GM19025 (cell line): ENCODE results near the gene HEPACAM.

Source experiments
- ATAC-seq: cut with Tn5 transposase; IDR thresholded peaks from one replicate; pipeline ENCODE4 v1.9.1; 2021; ENCODE audit warnings: mild to moderate bottlenecking, low read depth, moderate library complexity; ENCODE audit not compliant: unreplicated experiment

HEPACAM gene

DNA sequence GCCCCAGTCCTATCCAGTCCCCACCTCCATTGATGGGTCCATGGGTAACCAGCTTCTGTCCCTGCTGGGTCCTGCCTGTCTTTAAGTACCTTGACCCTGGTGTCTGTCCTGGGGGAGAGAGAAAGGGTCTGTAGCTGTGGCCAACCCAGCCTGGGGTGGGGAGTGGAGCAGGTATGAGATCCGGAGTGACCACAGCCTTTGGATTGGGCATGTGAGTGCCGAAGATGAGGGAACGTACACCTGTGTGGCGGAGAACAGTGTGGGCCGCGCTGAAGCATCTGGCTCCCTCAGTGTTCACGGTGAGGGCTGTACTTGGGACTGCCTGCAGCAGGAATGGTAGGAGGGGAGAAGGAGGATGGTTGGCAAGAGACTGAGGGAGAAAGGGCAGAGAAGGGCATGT lies 65.4 kb downstream of the HEPACAM start:
- ATAC-seq: no peak

DNA sequence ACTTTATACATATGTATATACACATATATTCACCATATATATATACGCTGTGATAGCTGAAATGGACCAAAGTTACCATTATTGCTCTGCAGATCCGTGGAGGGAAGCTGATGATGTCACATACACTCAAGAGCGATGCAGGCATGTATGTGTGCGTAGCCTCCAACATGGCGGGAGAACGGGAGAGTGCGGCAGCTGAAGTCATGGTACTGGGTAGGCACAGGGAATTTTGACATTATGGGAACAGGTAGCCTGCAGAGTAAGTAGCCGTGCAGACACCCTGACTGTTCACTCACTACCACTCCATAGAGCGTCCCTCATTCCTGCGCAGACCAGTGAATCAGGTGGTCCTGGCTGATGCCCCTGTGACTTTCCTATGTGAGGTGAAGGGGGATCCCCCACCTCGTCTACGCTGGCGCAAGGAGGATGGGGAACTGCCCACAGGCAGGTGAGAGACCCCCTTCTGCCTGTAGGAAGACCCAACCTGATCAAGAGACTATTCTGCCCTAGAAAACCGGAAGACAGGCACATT lies 65.9 kb downstream of the HEPACAM start:
- ATAC-seq: no peak

DNA sequence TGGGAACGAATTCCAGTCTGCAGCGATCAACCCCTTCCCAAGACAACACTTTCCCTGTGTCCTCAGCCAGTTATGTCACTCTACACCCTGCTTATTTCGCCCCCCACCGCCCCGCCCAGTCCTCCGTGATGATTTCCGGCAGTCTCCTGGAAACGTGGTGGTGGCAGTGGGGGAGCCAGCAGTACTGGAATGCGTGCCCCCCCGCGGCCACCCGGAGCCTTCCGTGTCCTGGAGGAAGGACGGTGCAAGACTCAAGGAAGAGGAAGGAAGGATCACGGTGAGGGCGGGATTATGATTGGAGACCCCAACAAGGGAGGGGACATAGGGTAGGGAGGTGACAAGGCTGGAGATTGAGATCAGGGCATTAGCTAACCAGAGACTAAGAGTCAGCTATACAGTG lies 66.5 kb downstream of the HEPACAM start:
- ATAC-seq: no peak
